ENCODE data around the gene ABCD3. TPM values are rescaled to one million over a fixed set of nuclear protein-coding genes. Genes with fewer than 3 reads are reported as not detected.

The ABCD3 gene
- polyA plus RNA-seq, 1 of the 3 experiments (the other 2 are of a cell fraction) = 6.5 TPM

DNA sequence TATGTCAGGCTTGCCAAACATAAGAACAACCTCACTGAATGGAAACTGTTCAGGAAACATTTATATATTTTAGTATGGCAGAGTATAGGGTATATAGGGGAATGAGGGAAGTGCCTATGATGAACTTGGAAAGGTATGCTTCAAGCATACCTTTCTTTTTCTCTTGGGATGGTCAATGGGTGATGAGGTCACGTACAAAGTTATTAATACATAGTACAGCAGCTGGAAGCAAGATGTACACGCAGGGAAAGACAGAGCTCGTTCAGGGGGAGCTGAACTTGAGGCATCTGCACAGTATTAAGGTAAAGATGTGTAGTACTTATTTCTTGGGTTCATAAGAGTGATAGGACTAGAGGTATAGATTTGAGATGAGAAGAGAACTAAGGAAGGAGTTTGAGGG lies 61.5 kb downstream of the ABCD3 start:
- 96% methylated on average over 3 of the region's 3 CpGs for WGBS (ENCODE audit: low lambda C conversion rate)
- Histone ChIP-seq H3K36me3 (replicated peaks in 1 of 2; ENCODE audit: control insufficient read depth in 1 of 2, insufficient read depth in 2 of 2, low read length in 1 of 2) (peaks cover 14 to 24% of the 10 kb centered on the region in 2 experiments), H3K4me1 (ENCODE audit: control insufficient read depth in 1 of 2, insufficient read depth in 2 of 2, low read depth in 1 of 2, low read length in 1 of 2) (no peaks in the 10 kb centered on the region; a peak in 1 of 4 replicates), H4K20me1 (ENCODE audit: insufficient read depth) (no peaks in the 10 kb centered on the region), H3K9me3 (no peaks in the 10 kb centered on the region), H3K9me2 (no peaks in the 10 kb centered on the region), H3K4me3 (ENCODE audit: low read depth in 2 of 2, low read length in 1 of 2) (no peak overlapping the region), H3K4me2 (no peak overlapping the region), H3K27ac (ENCODE audit: low read depth in 2 of 2, low read length in 1 of 2) (no peak overlapping the region), H3K27me3 (ENCODE audit: insufficient read depth) (no peaks in the 10 kb centered on the region), H2AFZ (ENCODE audit: low read depth) (no peak overlapping the region), H3F3A (replicated peaks; ENCODE audit: insufficient read depth) (no peaks in the 10 kb centered on the region), H3K9ac (no peak overlapping the region), H3K79me2 (ENCODE audit: insufficient read depth) (no peaks in the 10 kb centered on the region)
- DNase-seq = no peak
- TF ChIP-seq TAF1 (IDR thresholded peaks at IDR 0.05; ENCODE audit: borderline replicate concordance, low read depth, low read length) (no peak), GABPA (IDR thresholded peaks at IDR 0.05; ENCODE audit: low read depth) (no peak), RCOR1 (IDR thresholded peaks at IDR 0.05; ENCODE audit: low read length) (no peak), FOXJ3 (CRISPR knock-in tag; IDR thresholded peaks at IDR 0.05) (no peak), MXI1 (IDR thresholded peaks at IDR 0.05; ENCODE audit: low read depth, low read length) (no peak), POLR2AphosphoS5 (IDR thresholded peaks at IDR 0.05; ENCODE audit: low read depth, low read length) (no peak), YY1 (IDR thresholded peaks at IDR 0.05; ENCODE audit: low read depth) (no peak), RFX5 (IDR thresholded peaks at IDR 0.05; ENCODE audit: low read length) (no peak), CHD2 (IDR thresholded peaks at IDR 0.05; ENCODE audit: low read length, partially characterized antibody) (no peak), NFIC (IDR thresholded peaks at IDR 0.05; ENCODE audit: borderline replicate concordance) (no peak)
- TF ChIP-seq, protein P1, sequence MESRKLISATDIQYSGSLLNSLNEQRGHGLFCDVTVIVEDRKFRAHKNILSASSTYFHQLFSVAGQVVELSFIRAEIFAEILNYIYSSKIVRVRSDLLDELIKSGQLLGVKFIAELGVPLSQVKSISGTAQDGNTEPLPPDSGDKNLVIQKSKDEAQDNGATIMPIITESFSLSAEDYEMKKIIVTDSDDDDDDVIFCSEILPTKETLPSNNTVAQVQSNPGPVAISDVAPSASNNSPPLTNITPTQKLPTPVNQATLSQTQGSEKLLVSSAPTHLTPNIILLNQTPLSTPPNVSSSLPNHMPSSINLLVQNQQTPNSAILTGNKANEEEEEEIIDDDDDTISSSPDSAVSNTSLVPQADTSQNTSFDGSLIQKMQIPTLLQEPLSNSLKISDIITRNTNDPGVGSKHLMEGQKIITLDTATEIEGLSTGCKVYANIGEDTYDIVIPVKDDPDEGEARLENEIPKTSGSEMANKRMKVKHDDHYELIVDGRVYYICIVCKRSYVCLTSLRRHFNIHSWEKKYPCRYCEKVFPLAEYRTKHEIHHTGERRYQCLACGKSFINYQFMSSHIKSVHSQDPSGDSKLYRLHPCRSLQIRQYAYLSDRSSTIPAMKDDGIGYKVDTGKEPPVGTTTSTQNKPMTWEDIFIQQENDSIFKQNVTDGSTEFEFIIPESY (IDR thresholded peaks at IDR 0.05; ENCODE audit: borderline replicate concordance, low read depth) = no peak
- TF ChIP-seq, protein P2, sequence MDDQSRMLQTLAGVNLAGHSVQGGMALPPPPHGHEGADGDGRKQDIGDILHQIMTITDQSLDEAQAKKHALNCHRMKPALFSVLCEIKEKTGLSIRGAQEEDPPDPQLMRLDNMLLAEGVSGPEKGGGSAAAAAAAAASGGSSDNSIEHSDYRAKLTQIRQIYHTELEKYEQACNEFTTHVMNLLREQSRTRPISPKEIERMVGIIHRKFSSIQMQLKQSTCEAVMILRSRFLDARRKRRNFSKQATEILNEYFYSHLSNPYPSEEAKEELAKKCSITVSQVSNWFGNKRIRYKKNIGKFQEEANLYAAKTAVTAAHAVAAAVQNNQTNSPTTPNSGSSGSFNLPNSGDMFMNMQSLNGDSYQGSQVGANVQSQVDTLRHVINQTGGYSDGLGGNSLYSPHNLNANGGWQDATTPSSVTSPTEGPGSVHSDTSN (IDR thresholded peaks at IDR 0.05) = no peak
- TF ChIP-seq, protein P3, sequence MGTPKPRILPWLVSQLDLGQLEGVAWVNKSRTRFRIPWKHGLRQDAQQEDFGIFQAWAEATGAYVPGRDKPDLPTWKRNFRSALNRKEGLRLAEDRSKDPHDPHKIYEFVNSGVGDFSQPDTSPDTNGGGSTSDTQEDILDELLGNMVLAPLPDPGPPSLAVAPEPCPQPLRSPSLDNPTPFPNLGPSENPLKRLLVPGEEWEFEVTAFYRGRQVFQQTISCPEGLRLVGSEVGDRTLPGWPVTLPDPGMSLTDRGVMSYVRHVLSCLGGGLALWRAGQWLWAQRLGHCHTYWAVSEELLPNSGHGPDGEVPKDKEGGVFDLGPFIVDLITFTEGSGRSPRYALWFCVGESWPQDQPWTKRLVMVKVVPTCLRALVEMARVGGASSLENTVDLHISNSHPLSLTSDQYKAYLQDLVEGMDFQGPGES (IDR thresholded peaks at IDR 0.05; ENCODE audit: low read depth, low read length) = no peak
- TF ChIP-seq, protein P4, sequence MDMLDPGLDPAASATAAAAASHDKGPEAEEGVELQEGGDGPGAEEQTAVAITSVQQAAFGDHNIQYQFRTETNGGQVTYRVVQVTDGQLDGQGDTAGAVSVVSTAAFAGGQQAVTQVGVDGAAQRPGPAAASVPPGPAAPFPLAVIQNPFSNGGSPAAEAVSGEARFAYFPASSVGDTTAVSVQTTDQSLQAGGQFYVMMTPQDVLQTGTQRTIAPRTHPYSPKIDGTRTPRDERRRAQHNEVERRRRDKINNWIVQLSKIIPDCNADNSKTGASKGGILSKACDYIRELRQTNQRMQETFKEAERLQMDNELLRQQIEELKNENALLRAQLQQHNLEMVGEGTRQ (IDR thresholded peaks at IDR 0.05; ENCODE audit: borderline replicate concordance, low read depth, low read length) = no peak
- ChIA-PET POLR2A (no interaction called here), CTCF (interaction anchor here (1.2 to 5.0 kb wide), 3 partner anchors 8 to 325 kb away, joined by 3 to 82 read pairs (median 36); no protein-coding TSS in a partner anchor)
